HG03025 (cell line): Measurements from ENCODE around the gene EDN2.

ENCODE experiments used
- ATAC-seq: cut with Tn5 transposase; IDR thresholded peaks from one replicate; pipeline ENCODE4 v1.9.1; 2021; ENCODE audit warnings: mild to moderate bottlenecking, moderate library complexity; ENCODE audit not compliant: unreplicated experiment, low FRiP score

The EDN2 gene

GRCh38 chr1:41468122-41468762 is 16.2 kb downstream of the EDN2 start:
- no peak for ATAC-seq

GRCh38 chr1:41467673-41468072 is 16.8 kb downstream of the EDN2 start:
- no peak for ATAC-seq

- ATAC-seq: no peak
These were observed 18.3 kb downstream of the EDN2 start for GRCh38 chr1:41466146-41466545.

GRCh38 chr1:41465741-41466140 is 18.7 kb downstream of the EDN2 start:
- ATAC-seq: no peak

- ATAC-seq: no peak
These were observed 19.6 kb downstream of the EDN2 start for GRCh38 chr1:41464885-41465284.

- ATAC-seq: no peak
These were observed 21.0 kb downstream of the EDN2 start for GRCh38 chr1:41463516-41463915.

GRCh38 chr1:41462680-41463004 is 21.8 kb downstream of the EDN2 start:
- no peak for ATAC-seq

- ATAC-seq: no peak
These were observed 22.4 kb downstream of the EDN2 start for GRCh38 chr1:41461790-41462679.

GRCh38 chr1:41456847-41457540 is 27.5 kb downstream of the EDN2 start:
- ATAC-seq: no peak

GRCh38 chr1:41455479-41456332 is 28.8 kb downstream of the EDN2 start:
- ATAC-seq: no peak

GRCh38 chr1:41454406-41454805 is 30.1 kb downstream of the EDN2 start:
- ATAC-seq: no peak

GRCh38 chr1:41452704-41453290 is 31.7 kb downstream of the EDN2 start:
- ATAC-seq: no peak

- ATAC-seq: no peak
These were observed 33.7 kb downstream of the EDN2 start for GRCh38 chr1:41450747-41451285.

- ATAC-seq: no peak
These were observed 35.1 kb downstream of the EDN2 start for GRCh38 chr1:41449326-41449921.

GRCh38 chr1:41448821-41449220 is 35.7 kb downstream of the EDN2 start:
- ATAC-seq: no peak

- no peak for ATAC-seq
These were observed 36.3 kb downstream of the EDN2 start for GRCh38 chr1:41447995-41448770.

- ATAC-seq: no peak
These were observed 37.5 kb downstream of the EDN2 start for GRCh38 chr1:41446851-41447610.

GRCh38 chr1:41444785-41445184 is 39.7 kb downstream of the EDN2 start:
- no peak for ATAC-seq
